Amniotic epithelial cell (primary cell): ENCODE results near the gene GATAD2B.
"Not testable (repeated sequence)": the region's sequence is repeated elsewhere in the genome, so short reads cannot be mapped to it uniquely, and the experiment has no call there.

Source experiments
- DNase-seq: peaks from one replicate; pipeline ENCODE4 v3.0.0-alpha.2; 2010; ENCODE audit warnings: low read depth

GATAD2B gene

DNA sequence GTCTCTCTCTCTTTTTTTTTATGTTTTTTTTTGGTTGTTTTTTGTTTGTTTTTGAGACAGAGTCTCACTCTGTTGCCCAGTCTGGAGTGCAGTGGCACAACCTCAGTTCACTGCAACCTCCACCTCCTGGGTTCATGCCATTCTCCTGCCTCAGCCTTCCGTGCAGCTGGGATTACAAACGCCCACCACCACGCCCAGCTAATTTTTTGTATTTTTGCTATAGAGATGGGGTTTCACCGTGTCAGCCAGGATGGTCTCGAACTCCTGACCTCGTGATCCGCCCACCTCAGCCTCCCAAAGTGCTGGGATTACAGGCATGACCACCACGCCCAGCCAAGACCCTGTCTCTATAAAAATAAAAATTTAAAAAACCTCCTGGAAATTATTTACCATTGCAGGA, 88.8 kb downstream of the GATAD2B start:
- not testable (repeated sequence) for DNase-seq

DNA sequence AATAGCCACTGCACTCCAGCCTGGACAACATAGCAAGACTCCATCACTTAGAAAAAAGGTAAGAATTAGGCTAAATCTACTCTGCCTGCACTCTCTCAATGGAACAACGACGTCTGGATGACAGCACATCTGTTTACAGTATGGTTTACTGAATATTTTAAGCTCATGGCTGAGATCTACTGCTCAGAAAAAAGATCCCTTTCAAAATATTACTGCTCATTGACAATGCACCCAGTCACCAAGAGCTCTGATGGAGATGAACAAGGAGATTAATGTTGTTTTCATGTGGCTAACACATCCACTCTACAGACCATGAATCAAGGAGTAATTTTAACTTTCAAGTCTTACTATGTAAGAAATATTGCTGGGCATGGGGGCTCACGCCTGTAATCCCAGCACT, 89.6 kb downstream of the GATAD2B start:
- DNase-seq = no peak

DNA sequence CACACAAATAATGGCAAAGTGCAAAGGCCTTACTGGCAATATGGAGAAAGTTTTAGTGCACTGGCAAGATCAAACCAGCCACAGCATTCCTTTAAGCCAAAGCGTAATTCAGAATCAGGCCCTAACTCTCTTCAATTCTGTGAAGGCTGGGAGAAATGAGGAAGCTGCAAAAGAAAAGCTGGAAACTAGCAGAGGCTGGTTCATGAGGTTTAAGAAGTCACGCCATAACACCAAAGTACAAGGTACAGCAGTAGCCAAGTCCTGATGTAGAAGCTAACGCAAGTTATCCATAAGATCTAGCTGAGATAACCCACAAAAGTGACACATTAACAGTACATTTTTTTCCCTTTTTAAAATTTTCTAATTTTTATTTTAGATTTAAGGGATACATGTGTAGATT, 90.5 kb downstream of the GATAD2B start:
- no peak for DNase-seq

DNA sequence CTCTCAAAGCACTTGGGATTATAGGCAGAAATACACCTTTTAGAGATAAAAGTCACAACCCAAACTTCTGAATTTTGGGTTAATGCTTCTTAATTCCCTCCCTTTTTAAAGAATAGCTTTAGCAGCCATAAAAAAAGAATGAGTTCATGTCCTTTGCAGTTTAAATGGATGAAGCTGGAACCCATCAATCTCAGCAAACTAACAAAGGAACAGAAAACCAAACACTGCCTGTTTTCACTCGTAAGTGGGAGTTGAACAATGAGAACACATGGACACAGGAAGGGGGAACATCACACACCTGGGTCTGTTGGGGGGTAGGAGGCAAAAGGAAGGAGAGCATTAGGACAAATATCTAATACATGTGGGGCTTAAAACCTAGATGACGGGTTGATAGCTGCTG, 91.7 kb downstream of the GATAD2B start:
- no peak for DNase-seq

DNA sequence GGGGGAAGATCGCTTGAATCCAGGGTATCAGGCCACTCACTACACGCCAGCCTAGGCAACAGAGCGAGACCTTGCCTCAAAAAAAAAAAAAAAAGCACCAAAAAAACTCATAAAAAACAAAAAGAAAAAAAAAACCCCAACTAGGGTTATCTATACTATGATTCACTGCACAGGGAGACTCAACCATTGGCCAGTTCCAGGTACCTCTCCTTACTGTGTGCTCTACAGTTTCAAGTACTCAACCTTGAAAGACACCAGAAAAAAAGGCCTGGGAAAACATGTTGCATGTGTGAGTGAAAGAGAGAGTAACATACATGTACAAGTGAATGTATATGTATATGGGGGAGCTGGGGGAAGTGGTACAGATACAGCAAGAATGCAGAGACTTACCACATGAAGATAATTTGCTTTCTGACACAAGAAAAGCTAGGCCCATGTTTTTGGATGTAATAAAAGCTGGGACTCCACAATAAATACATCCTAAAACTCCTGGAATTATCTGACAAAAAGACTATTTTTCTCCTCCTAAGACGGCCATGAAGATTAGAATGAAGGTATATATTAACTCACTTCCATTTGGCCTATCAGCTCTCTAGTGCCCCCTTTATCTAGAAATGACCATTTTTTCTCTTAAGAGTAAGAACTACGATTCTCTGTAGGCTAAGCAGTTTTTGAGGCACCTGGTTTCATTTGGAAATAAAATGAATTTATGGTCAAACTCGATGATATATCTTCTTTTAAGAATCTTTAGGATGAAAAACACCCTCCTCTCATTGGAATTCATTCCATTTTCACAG, 95.4 kb downstream of the GATAD2B start:
- DNase-seq = peak; percentile 5

DNA sequence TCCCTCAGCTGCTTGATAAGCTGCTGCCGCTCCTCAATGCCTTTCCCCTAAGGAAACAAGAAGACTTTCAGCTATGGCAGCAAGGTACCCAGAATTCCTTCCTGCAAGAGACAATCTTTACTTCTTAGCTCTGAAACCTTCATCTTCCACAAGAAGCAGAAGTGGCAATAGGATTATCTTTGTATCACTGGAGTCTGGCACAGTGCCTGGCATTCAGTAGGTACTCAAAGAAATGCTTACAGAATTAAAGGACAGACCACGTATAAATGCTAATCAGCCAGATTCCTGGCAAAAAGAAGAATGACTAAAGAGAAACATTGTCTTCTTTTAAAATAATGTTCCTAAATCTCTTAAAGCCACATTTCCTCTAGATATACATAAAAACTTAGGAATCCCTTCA, 103.9 kb downstream of the GATAD2B start:
- DNase-seq = no peak

DNA sequence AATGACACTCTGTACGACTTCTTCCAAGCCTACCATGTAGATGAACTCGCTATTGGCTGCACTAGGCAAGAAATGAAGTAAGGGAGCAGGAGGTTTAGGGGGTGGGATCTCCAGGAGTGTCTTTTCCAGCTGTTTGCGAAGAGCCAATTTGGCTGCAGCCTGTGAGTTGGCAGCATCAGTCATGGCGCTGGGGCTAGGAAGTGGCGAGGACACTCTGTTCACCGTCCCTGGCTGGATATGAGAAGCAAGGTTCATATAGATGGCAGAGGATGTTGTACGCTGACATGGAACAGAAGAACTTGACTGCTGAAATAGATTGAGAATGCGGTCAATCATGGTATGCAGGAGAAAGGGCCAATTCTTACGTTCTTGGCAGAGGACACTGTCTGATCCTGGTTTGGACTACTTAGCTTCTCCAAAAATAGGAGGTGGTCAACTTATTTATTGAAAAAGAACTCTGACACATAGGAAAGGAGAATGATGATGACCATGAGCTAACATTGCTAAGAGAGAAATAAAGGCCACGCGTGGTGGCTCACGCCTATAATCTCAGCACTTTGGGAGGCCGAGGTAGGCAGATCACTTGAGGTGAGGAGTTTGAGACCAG, 106.4 kb downstream of the GATAD2B start:
- DNase-seq = no peak

DNA sequence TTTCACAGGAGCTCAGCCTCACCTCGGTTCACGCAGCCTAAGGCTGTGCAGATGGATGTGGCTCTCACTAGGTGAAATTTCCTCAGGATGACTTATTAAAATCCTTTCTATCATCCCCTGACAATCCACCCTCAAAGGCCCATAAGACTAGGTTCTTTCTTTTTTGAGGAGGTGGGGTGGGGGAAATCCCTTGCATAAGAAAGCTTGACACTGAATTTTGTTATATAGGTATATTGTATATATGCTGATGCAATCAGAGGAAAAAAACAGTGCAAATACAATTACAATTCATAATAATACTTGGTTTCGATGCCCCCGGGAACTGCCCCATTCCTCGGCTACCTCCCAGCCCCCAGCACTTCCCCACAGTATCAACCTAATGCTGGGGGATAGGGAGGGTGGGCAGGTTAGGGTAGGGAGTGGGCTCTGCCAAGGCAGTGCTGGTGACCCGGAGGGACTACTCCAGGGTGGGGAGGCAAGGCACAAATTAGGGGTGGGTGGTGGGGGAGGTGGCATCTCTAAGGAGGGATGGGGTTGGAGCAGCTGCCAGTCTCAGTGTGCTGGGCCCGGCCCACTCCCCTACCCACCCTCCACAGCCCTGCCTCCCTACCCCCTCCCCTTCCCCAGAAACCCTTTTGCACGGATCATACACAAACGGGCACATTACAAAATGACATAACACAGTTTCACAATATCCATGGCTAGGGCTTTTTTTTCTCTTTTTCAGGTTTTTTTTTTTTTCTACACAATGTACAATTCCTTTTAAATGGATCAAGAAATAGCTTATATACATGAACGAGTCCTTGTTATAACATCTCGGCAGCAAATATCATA, 116.7 kb downstream of the GATAD2B start:
- DNase-seq = peak; percentile 10

DNA sequence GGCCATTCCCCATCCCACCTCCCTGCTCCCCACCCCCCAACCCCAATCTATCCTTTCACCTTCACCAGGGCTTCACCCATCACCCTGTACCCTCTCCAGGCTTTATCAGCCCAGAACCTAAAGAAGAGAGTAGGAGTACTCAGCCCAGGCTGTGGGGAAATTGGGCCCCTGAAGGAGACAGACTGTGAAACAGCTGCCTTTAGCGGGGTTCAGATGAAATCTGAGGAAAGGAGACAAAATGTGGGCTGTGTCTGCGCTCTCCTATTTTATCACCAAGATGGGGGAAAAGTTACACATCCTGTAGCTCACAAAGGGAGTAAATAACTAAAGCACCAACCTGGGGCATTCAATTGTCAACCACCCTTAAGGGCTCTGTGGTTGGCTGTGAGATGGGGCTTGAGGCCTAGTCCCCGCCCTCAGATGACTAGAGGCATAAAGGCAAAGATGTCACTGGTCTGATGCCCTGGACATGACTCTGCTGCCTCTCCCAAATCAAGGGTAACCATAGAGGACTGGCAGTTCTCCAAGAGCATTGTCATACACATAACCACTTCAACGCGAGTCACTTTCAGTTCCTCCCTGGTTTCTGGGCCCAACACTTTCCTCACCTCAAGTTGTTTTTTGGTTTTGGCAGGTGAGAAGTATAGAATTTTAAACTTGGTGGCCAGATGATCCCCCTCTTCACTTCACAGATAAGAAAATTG, 117.6 kb downstream of the GATAD2B start:
- peak; percentile 54 for DNase-seq

DNA sequence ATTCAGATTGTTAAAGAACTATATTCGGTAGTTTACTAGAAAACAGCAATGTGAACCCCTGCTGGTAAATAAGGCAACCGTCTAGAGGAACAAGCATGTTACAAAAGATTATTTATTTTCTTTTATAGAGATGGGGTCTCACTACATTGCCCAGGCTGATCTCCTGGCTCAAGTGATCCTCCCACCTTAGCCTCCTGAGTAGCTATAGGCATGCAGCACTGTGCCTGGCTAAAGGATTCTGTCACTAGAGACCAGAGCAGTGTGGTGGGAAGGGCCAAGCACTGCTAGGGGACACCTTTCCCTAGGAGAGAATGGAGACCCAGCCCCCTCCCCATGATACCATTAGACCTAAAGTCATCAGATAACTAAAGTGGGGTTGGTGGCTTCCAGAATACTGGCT, 118.7 kb downstream of the GATAD2B start:
- no peak for DNase-seq

DNA sequence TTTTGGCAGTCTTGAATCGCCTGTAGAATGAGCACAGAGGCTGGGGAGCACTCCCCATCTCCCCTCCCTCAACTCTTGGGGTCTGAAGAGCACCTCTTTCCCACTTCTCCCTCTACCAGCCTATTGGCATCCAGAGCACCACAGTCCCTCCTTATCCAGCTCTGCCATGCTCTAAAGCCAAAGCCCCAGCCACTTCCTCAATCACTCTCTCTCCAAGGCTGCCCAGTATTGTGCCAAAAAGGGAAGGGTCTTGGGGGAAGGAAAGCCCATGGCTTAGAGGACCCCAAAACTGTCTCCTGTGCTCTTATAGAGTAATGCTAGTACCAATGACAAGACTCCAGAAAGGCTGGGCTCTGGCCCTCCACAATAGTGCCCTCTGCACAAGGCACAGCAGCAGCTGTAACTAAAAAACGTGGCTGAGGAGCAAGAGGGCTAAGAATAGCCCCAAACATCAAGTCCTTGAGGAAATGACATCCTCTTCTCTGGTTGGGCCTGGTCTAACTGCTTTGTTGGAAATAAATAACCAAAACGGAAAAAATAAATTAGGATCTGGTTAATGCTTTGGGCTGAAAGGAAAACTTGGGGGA, 119.2 kb downstream of the GATAD2B start:
- DNase-seq = no peak

DNA sequence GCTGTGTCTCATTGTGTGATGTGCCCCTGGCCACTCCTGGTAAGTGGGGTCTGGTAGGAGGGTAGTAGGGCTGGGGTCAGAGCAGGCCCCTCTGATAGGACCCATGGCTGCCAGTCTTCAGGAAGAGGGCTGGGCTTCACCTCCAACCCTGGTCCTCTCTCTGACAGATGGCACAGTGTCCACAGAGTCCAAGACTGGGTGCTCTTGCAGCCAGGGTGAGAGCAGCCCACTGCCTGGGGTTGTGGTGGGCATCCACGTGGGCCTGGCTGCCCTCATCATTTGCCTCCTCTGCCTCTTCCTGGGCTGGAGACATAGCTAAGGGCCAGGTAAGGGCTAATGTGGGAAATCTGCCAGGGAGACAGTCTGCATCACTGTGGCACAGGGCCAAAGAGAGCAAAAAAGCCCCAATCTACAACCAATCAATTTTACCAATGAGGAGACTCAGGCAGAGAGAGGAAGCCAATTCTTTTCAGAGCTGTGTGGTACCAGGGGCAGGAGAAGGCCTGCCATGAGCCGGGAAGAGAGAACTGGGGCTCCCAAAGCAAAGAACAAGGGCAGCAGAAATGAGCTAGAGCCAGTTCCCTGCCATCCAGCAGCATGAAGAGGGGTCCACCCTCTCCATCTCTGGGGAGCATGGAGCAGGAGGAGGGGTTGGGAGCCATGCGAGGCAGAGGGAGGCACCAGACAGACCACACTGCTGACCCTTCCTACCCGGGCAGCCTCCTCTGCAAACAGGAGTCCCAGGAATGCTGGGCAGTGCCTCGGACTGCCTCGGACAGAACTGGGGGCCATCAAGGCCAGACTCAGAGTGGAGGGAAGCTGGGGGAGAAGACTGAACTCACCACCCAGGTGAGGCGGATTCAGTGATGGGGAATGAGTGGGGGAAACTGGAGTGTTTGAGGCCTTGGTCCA, 120.7 kb downstream of the GATAD2B start:
- no peak for DNase-seq

DNA sequence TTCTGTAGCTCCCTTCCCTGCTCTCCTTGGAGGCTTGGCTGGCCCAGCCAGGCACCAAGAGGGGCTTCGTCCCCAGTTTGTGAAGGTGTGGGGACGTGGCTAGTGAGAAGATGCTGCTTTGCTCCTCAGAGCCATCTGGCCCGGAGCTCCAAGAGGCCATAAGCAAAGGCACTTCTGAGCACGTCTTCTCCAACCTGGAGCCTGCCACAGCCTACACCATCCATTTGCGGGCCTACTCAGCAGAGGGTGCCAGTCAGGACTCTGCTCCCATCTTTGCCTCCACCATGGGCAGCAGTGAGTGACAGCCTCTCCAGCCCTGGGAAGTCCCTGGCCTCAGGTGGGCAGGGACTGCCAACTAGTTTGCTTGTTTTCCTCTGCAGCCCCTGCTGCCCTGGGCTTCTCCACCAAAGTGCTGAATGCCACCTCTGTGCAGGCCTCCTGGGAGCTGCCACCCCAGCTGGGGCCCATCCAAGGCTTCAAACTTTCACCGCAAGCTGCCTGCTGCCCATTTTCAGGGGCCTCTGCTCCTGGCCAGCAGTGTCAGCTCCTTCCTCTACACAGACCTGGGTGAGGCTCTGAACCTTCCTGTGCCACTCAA, 121.6 kb downstream of the GATAD2B start:
- DNase-seq = no peak

DNA sequence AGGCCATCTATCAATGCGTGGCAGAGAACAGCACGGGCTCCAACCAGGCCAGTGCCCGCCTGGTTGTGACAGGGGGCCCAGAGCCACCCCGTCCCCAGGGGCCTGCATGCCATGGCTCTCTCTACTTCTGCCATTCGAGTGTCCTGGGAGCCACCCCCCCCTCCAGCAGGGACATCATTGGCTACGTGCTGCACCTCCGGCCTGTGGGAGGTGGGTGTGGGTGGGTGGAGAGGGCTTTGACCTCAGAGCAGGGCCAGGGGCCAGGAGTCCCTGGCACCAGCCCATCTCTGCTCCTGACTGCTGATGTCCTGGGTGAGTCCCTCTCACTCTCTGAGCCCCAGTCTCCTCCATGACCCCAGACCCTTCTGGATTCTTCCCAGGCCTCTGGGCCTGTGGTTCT, 122.3 kb downstream of the GATAD2B start:
- DNase-seq = no peak

DNA sequence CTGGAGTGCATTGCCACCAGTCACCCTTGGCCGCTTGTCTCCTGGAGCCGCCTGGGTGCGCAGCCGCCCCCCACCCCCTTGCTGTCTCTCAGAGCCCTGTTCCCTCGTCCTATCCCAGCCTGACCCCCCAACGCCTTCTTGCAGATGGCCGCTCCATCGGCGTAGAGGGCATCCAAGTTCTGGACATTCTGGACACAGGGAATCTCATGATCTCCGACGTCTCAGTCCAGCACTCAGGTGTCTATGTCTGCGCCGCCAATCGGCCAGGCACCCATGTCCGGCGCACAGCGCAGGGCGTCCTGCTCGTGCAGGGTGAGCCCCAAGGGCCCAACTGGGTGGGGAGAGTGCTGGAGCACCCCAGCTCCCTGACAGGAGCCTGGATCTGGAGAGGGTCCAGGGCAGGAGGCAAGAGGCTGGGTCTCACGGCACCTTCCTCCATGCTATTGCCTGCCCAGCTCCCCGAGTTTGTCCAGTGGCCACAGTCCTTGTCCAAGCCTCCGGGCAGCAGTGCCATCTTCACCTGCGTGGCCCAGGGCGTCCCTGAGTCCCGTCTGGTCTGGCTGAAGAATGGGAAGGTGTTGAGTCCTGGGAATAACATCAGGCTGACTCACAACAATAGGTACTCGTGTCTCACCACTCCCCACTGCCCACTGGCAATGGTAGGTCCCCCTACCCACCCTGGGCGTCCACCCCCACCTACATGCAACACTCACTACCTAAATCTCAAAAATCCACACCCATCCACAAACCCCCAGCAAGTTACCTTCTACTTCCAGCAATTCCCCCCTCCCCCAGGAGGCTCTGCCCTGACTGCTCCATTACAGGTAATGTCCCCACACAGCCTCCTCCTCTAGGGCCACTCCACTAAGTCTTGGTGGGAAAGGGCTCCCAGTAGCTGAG, 123.0 kb downstream of the GATAD2B start:
- no peak for DNase-seq

DNA sequence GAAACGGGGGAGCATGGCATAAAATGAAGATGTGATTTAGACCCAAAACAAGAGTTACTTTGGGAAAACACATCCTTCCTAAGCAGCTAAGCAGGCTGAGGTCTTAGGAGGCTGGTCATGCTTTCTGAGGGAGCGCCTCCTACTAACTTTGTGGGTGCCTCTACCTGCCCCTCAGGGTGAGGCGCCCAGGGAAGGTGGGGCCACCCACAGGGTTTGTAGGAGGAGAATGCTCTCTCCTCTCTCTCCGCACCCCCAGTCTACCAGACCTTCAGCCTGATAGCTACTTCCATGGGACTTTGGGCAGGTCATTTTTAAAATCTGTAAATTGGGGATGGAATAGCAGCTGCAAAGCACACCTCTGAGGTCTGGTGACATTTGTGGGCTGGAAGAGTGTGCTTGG, 123.8 kb downstream of the GATAD2B start:
- DNase-seq = no peak

DNA sequence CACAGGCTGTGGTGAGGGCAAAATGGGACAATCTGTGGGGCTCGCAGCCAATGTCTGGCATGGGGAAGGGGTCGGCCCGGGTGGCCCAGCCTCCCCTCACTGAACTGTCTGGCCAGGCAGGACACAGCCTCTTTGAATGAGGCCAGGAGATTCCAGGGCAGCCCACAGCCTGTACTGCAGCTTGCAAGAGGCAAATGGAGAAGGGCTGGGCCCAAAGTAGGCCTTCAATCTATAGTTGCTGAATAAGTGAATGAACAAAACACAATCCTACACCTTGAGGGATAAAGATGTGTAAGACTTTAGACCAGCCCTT, 124.3 kb downstream of the GATAD2B start:
- no peak for DNase-seq

DNA sequence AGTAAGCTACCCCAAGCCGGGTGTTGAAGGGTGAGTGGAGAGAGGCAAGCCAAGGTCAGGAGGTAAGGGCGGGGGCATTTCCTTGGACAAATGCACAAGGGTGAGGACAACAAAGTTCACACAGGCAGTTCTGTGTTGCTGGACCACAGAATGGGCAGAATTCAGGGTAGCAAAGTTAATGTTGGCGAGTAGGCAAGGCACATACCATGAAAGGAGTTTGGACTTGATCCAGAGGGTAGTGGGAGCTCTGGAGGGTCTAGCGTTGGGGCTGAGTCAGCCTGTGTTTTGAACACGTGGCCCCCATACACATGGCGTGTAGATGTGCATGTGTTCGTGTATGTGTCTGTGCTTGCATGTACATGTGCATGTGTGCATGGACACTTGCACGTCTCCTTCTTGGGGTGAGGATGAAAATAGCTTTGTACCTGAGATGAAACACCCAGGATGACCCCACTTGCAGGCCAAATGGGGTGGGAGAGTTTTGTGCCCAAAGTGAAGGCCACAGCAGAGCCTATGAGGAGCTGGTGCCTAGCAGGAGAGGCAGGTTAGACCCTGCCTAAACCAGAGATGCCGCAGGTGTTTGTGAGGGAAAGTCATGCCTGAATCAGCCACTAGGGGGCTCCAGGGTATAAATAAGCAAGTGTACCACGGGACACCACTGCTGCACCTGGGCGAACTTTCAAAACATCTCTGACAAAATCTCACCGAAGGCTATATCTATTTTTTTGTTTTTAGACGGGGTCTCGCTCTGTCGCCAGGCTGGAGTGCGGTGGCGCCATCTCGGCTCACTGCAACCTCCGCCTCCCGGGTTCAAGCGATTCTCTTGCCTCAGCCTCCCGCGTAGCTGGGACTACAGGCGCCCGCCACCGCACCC, 125.7 kb downstream of the GATAD2B start:
- DNase-seq = peak; percentile 56
